ENCODE data around the gene SPRED3. TPM values are rescaled to one million over a fixed set of nuclear protein-coding genes. Genes with fewer than 3 reads are reported as not detected.
A peak's percentile ranks its signal among the peaks of the same experiment; 100 is the strongest.

Gene SPRED3
- total and polyA plus RNA-seq, 2 of the 8 experiments (the other 6 are each of a cell fraction or from before 2014, with no cell fraction given): 8.1 to 10.3 TPM

DNA sequence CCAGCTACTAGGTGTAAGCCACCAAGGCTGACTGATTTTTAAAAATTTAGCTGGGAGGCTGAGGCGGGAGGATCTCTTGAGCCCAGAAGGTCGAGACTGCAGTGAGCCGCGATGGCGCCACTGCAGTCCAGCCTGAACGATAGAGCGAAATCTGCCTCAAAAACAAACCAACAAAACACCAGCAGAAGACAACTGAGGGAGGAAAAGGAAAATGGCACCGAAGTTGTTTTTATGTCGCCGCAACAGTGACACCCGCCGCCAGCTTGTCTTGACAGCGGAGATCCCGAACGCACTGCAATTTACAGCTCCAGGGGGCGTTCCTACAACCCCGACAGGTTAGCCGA, 14.1 kb downstream of the SPRED3 start (continued):
- TF ChIP-seq RNF2 (IDR thresholded peaks at IDR 0.05; ENCODE audit: borderline replicate concordance, low read depth, low read length, missing control alignments, poor library complexity, severe bottlenecking) (no peak), RXRA (IDR thresholded peaks at IDR 0.05; ENCODE audit: insufficient read depth, low read depth, low read length) (no peak), YY1 (IDR thresholded peaks at IDR 0.05; ENCODE audit: low read depth, low read length) (peak; percentile 11; the same call in 1 of the 2 replicates), CREB1 (IDR thresholded peaks at IDR 0.05) (peak; percentile 59), POLR2AphosphoS5 (IDR thresholded peaks at IDR 0.05; ENCODE audit: low read depth, low read length) (no peak), KDM4A (IDR thresholded peaks at IDR 0.05; ENCODE audit: low read depth, low read length, severe bottlenecking) (no peak), SIN3A (conservative IDR thresholded peaks at IDR 0.05 in 1 of 2, IDR thresholded peaks at IDR 0.05 in 1 of 2; ENCODE audit: low read depth in 1 of 2, low read length in 2 of 2) (peak; percentile 86 to 94; a peak in 2 of 4 replicates), EGR1 (IDR thresholded peaks at IDR 0.05; ENCODE audit: borderline replicate concordance, low read depth, low read length) (no peak)
- TF ChIP-seq, protein P1, sequence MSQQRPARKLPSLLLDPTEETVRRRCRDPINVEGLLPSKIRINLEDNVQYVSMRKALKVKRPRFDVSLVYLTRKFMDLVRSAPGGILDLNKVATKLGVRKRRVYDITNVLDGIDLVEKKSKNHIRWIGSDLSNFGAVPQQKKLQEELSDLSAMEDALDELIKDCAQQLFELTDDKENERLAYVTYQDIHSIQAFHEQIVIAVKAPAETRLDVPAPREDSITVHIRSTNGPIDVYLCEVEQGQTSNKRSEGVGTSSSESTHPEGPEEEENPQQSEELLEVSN (IDR thresholded peaks at IDR 0.05): no peak
- TF ChIP-seq, protein P2, sequence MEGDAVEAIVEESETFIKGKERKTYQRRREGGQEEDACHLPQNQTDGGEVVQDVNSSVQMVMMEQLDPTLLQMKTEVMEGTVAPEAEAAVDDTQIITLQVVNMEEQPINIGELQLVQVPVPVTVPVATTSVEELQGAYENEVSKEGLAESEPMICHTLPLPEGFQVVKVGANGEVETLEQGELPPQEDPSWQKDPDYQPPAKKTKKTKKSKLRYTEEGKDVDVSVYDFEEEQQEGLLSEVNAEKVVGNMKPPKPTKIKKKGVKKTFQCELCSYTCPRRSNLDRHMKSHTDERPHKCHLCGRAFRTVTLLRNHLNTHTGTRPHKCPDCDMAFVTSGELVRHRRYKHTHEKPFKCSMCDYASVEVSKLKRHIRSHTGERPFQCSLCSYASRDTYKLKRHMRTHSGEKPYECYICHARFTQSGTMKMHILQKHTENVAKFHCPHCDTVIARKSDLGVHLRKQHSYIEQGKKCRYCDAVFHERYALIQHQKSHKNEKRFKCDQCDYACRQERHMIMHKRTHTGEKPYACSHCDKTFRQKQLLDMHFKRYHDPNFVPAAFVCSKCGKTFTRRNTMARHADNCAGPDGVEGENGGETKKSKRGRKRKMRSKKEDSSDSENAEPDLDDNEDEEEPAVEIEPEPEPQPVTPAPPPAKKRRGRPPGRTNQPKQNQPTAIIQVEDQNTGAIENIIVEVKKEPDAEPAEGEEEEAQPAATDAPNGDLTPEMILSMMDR (IDR thresholded peaks at IDR 0.05; ENCODE audit: control extremely low read depth in 1 of 3, insufficient read depth in 1 of 3, low read depth in 1 of 3, low read length in 3 of 3): no peak
